NK-92 (cell line): ENCODE measurements around the gene MCEMP1.
A peak's percentile ranks its signal among the peaks of the same experiment; 100 is the strongest.

Experiments
- DNase-seq: peaks from one replicate; lab custom pipeline; 2025; ENCODE audit not compliant: unreplicated experiment; lab: John Stamatoyannopoulos, UW

Gene MCEMP1

DNA sequence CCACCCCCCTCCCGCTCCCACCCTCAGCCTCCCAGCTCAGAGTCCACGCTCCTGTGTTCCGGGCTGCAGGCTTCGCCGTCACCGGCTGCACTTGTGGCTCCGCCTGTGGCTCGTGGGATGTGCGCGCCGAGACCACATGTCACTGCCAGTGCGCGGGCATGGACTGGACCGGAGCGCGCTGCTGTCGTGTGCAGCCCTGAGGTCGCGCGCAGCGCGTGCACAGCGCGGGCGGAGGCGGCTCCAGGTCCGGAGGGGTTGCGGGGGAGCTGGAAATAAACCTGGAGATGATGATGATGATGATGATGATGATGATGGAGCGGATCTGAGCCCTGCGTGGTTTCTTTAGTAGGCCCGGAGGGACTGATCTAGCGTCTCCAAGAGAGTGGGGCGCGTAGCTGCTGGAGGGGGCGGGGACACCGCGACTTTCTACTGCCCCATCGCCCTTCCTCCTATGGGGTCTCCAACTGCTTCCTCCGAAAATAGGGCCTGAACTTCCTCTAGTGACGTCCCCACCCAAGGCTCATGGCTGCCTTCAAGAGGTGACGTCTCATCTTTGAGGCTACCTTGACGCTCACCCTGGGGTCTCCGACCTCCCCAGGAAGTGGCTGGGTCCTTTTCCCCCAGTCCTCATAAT is 6.6 kb upstream of the MCEMP1 start:
- no peak for DNase-seq

DNA sequence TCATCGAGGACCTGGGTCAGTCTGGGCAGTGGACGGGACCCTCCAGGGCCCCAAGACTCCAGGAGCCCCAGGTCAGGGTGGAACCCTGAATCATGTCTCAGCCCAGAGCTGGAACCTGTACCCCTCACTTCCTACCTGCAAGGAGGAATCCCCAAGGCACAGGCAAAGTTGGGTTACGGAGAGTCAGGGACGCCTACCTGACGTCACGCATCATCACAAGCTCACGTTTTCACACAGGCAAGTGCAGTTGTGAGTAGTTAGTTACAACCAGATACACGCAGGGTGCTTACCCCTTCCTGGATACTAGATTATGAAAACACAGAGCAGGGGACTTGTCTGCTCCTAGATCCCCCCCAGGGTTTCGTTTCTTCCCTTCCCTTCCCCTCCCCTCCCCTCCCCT is 6.1 kb upstream of the MCEMP1 start:
- no peak for DNase-seq

DNA sequence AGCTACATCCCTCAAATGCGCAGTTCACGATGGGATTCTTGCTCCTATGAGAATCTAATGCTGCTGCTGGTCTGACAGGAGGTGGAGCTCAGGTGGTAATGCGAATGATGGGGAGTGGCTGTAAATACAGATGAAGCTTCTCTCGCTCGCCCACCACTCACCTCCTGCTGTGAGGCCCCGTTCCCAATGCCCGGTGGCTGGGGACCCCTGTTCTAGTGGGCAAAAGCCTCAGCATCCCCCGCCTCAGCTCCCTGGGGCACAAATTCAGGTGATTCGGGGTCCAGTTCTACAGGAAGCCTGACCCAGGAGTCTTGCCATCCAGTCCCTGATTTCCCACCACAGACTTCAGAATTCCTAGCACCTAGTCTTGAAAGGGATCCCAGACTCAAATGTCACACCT is 4.4 kb upstream of the MCEMP1 start:
- no peak for DNase-seq

DNA sequence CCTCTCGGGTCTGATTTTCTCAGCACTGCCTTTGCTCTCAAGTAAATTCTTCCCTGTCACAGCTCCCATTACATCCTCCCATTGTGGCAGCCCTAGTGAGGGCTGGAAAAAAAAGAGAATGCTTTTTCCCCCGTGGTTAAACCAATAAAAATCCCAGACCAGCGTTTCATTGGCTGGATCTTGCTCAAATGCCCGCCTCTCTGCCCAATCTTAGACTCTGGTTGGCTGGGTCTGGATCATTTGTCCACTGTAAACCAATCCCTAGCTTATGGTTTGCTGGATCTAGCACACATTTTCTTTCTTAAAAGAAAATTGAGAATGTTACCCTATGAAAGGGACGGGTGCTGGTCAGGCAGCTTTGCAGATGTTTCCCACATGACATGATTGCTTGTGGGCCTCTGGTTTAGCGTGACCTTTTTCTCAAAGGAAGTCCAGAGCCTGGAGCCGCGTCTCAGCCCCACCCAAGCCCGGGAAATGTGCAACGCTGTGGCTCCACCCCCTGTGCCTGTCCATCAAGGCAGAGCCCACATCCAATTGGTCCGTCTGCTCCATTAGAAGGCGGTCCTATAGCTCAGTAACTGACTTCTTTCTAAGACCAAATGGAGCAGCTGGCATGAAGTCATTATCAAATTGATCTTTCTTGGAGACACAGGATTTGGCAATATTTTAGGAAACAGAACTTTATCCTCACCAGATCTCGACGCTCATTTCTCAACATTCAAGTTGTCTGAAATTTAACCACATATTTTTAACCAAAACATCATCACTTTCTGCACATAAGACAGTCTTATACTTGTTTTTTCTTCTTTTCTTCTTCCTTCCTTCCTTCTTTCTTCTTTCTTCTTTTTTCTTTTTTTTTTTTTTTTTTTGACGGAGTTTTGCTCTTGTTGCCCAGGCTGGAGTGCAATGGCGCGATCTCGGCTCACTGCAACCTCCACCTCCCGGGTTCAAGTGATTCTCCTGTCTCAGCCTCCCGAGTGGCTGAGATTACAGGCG is 2.6 kb upstream of the MCEMP1 start:
- DNase-seq = no peak

DNA sequence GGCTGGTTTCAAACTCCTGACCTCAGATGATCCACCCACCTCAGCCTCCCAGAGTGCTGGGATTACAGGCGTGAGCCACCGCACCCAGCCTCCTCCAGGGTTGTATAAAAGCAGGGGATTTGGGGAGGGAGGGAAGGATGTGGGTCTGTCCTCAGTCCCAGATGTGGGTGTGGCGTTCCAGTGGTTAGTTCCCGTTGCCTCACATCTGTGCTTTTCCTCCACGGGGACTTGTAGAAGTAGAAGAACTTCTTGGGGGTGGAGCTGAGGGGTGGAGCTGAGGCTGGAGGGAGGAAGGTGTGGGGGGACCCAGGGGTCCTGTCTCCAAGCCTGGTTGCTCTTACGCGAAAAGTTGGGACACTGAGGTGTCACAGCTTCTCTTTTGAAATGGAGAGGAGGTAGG is 514 bp upstream of the MCEMP1 start:
- no peak for DNase-seq

DNA sequence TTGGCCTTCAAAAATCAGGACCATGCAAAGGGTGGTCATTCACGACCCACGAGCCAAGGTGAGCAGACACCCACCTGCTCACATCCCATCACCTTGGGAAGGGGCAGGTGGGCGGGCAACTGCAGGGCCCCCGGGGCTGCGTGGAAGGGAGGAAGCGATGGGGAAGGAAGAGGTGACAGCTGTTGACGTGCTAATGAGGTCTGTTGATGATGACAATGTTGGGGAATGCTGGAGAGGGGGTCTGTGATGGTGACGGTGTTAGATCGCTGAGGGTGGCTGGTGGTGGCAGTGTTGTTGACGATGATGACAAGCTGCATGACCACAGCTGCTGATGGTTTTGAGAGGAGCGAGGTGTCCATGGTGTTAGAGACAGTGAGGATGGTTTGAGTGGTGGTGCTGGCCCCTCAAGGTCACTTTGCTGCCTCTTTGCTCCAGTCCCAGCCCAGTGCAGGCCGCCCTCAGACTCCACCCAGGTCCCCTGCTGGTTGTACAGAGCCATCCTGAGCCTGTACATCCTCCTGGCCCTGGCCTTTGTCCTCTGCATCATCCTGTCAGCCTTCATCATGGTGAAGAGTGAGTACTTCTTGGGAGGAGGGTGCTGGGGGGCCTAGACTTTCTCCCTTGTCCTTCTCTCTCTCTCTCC is 900 bp downstream of the MCEMP1 start:
- no peak for DNase-seq

DNA sequence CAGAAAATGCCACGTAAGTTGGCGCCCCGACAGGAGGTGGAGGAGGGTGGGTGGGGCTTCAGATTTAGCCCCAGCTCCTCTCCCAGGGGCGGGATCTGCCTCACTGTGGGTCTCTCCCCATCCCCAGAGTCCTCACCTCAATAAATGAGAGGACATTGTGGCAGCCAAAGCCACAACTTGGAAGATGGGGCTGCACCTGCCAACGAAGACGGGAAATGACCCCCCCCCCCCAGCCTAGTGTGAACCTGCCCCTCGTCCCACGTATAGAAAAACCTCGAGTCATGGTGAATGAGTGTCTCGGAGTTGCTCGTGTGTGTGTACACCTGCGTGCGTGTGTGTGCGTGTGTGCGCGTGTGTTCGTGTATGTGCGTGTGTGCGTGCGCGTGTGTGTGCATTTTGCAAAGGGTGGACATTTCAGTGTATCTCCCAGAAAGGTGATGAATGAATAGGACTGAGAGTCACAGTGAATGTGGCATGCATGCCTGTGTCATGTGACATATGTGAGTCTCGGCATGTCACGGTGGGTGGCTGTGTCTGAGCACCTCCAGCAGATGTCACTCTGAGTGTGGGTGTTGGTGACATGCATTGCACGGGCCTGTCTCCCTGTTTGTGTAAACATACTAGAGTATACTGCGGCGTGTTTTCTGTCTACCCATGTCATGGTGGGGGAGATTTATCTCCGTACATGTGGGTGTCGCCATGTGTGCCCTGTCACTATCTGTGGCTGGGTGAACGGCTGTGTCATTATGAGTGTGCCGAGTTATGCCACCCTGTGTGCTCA is 2.3 kb downstream of the MCEMP1 start:
- no peak for DNase-seq

DNA sequence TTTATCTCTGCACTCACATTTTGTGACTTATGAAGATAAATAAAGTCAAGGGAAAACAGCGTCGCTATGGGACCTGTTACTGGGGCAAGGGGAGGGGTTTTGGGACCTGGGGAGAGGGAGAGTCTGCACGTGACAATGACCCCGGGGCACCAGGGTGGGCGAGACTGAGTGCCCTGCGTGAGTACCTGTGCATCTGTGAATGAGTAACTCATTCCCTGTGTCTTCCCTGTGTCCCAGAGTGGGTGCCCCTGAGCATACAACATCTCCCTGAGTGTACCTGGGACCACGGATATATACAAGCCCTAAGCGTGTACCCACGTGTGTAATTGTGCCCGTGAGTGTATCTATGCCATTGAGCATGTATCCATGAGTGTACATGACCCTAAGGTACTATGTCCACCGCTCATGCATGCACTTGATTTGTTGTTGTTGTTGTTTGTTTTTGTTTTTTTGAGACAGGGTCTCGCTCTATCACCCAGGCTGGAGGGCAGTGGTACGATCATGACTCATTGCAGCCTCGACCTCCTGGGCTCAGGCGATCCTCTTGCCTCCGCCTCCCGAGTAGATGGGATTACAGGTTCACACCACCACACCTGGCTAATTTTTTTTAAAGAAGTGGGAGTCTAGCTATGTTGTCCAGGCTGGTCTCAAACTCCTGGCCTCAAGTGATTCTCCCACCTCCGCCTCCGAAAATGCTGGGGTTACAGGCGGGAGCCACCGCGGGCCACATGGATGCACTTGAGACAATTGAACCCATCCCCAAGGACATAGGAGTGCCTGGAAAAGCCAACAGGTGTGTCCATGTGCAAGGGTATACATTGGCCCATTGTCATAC is 3.1 kb downstream of the MCEMP1 start:
- no peak for DNase-seq

DNA sequence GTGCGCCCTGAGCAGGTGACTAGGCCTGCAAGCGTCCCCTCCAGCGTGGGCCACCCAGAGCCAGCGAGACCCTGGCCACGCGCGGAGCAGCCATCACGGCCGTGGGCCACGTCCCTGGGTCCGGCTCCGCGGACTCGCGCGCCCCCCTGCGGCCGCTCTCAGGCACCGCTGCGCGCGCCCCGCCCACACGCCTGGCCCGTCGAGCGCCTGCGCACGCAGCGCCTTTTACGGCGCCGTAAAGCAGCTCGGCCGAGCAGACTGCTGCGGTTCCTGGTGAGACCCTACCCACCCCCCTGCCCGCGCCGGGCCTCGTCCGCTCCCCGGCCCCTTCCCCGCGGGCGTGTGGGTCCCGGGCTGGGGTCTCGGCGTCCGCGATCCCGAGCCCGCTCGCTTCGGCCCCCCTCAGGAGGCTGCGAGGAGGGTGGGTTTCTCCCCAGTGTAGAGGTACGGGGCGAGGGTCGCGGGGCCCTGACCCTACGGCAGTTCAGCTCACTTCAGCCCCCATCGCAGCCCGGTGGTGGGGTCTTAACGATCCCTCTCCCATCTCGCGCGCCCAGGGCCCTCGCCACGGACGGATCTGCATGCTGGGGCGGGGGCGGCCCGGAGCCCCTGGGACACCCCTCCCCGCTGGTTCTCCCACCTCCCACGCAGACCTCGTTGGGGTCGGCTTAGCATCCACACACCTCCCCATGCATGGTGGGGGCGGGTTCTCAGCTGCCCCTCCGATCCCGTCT is 3.9 kb downstream of the MCEMP1 start, which contains the start of gene TRAPPC5:
Gene TRAPPC5, plus strand, starts transcription at position 228 of the 734 bp plus-strand sequence. CDS start 1,421 bp downstream, outside the sequence.
- DNase-seq = no peak

DNA sequence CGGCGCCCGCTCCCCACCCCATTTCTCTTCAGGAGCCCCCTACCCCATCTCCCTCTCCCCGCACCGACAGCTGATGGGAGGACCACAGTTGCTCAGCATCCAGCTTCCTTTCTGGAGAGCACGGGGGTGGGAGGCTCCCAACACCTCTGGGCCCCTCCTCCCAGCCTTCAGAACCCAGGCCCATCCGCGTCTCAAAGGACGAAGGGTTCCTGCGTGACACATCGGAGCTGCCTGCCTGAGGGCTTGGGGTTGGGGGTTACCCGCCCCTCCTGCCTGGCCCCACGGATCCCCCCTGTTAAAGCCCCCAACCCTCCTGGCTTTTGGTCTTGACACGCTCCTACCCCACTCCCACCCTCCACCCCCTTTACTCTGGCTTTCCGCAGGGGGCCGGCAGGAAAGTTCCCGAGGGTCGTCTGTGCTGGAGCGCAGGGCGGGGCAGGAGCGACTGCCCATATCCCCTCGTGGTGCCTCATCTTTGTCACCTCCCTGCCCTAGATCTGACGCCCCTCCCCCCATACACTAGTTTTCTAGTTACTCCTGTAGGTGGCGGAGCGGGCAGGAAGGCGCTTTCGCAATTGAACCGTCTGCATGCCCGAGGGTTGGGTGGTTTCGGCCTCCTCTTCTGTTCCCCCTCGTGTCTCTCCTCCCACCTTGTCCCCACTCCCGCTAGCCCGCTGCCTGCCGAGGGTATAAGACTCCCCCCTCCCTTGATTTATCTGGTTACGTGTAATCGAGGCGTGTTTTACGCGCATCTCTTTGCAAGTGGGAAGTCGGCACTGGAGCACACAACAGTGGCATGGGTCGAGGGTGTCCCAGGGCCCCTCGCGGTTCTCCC is 4.7 kb downstream of the MCEMP1 start:
- peak; percentile 43 for DNase-seq

DNA sequence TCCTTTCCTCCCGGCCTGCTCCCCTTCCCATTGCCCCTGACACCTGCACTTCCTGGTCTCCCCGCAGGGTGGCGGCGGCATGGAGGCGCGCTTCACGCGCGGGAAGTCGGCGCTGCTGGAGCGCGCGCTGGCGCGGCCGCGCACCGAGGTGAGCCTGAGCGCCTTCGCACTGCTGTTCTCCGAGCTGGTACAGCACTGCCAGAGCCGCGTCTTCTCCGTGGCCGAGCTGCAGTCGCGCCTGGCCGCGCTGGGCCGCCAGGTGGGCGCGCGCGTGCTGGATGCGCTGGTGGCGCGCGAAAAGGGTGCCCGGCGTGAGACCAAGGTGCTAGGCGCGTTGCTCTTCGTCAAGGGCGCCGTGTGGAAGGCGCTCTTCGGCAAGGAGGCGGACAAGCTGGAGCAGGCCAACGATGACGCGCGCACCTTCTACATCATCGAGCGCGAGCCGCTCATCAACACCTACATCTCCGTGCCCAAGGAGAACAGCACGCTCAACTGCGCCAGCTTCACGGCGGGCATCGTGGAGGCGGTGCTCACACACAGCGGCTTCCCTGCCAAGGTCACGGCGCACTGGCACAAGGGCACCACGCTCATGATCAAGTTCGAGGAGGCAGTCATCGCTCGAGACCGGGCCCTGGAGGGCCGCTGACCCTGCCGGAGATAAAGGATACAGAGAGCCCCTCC is 5.4 kb downstream of the MCEMP1 start:
- no peak for DNase-seq

DNA sequence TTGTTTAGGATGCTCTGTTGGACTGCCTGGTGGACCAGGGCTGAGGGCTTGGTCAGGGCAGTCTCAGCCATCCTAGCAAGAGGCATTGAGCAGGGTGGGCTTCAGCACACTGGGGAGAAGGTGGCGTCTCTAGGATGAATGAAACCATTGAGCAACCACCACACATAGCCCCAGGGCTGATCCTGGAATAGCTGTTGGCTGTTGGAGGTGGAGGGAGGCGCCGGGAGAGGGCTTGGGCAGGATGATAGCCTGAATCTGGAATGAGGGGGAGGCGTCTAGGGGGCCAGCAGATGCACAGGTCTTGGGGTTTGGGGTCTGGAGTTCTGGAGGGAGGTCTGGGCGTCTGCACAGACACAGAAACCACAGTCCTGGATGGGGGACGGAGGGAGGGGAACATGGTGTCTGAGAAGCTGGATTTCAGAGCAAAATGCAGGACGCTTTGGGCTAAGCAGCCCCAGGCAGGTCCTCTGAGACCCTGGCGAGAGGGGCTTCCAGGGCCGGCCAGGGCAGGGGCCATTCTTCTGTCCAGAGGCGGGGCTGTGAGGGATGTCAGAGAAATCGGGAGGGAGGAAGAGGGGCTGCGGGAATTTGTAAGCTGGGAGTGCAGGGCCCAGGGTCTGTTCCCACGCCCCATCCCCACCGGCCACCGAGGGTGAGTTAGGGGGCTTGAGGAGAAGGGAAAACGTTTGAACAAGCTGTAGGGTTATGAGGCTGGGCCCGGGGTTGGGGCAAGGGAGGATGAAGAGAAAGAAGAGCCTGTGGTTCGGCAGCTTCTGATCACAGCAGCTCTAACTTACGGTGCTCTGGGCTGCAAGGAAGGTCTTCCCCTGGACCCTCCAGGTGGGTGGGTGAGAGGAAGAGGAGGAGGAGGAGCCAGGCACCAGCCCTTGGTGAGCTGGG is 8.9 kb downstream of the MCEMP1 start:
- no peak for DNase-seq

DNA sequence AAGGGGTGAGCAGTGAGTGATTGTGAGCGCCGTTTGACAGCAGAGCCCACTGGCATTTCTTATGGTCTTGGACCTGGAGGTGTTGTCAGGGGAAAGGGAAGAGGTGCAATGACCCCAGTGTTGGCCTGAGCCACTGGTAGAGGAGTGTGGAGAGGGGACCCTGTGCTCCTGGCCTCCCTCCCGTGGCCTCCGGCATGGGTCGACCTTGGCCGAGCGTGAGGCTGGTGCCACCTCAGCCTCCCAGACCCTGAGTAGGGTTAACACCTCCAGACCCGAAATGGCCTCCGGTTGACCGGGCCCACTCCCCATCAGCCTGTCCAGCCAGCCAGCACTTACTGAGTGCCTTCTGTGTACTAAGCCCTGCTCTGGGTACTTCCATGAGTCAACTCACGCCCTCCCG is 10.3 kb downstream of the MCEMP1 start:
- DNase-seq = no peak

DNA sequence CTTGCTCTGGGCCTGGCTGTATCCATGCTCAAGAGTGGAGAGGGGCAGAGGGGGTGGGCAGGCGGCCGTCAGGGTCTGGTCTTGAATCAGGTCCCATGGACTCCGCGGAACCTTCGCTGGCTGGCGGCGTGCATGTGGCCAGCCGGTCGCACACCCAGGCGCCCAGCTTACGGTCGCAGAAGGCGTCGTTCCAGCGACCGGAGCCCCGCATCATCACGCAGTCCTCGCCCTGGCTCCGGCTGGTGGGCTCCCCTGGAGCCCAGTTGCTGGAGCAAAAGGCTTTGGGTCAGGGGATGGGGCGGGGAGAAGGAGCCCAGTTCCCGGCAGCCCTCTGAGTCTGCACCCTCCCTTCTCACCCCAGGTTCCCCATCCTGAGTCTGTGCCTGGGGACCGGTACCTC is 12.3 kb downstream of the MCEMP1 start:
- DNase-seq = no peak

DNA sequence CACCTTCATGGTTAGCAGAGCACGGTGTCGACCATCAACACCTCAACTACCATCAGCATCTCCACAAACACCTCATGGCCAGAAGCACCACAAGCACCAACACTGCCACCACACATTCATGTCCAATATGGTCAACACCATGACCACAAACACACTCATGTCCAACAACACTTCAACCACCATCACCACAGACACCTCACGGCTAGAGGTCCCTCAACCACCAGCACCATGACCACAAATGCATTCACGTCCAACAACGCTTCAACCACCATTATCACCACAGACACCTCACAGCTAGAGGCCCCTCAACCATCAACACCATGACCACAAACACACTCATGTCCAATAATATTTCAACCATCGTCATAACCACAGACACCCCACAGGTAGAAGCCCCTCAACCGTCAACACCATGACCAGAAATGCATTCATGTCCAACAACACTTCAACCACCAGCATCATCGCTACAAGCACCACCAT is 13.9 kb downstream of the MCEMP1 start:
- no peak for DNase-seq

DNA sequence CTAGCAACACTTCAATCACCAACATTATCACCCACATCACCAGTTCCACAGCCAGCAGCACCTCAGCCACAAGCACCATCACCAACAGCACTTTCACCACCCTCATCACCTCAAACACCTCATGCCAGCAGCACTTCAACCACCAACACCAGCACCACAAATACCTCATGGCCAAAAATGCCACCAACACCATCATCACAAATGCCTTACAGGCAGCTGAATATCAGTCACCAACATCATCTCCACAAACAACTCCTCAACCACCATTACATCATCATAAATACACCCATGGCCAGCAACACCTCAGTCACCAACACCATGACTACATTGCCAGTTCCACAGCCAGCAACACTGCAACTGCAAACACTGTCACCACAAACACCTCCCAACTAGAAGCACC is 14.6 kb downstream of the MCEMP1 start:
- DNase-seq = no peak
